NCI-H187 (cell line): ENCODE data around the gene COL1A1.

ENCODE experiments used
- DNase-seq, 2 experiments: peaks; one replicate each; lab custom pipeline; 2025; lab: John Stamatoyannopoulos, UW

Gene COL1A1

GRCh38 chr17:50199803-50200456 is 1.5 kb downstream of the COL1A1 start:
- DNase-seq = peak; percentile 48 to 54

GRCh38 chr17:50199211-50199802 is 2.1 kb downstream of the COL1A1 start:
- DNase-seq = no peak

- DNase-seq = no peak
Observed at GRCh38 chr17:50198026-50198669, 3.3 kb downstream of the COL1A1 start.

- DNase-seq = no peak
Observed at GRCh38 chr17:50196826-50197225, 4.6 kb downstream of the COL1A1 start.

- DNase-seq = no peak
Observed at GRCh38 chr17:50196036-50196435, 5.4 kb downstream of the COL1A1 start.

GRCh38 chr17:50194934-50195865 is 6.2 kb downstream of the COL1A1 start:
- DNase-seq = no peak

GRCh38 chr17:50194140-50194933 is 7.1 kb downstream of the COL1A1 start:
- DNase-seq = no peak

GRCh38 chr17:50192618-50193291 is 8.7 kb downstream of the COL1A1 start:
- no peak for DNase-seq

GRCh38 chr17:50192144-50192617 is 9.2 kb downstream of the COL1A1 start:
- no peak for DNase-seq

GRCh38 chr17:50191359-50192143 is 9.9 kb downstream of the COL1A1 start:
- DNase-seq = no peak

GRCh38 chr17:50190603-50191358 is 10.7 kb downstream of the COL1A1 start:
- no peak for DNase-seq

- no peak for DNase-seq
Observed at GRCh38 chr17:50190293-50190602, 11.2 kb downstream of the COL1A1 start.

GRCh38 chr17:50189550-50190292 is 11.7 kb downstream of the COL1A1 start:
- no peak for DNase-seq

GRCh38 chr17:50188921-50189549 is 12.4 kb downstream of the COL1A1 start:
- DNase-seq = no peak

- DNase-seq = no peak
Observed at GRCh38 chr17:50188531-50188920, 12.9 kb downstream of the COL1A1 start.

- DNase-seq = no peak
Observed at GRCh38 chr17:50187751-50188530, 13.5 kb downstream of the COL1A1 start.

GRCh38 chr17:50187394-50187725 is 14.1 kb downstream of the COL1A1 start:
- DNase-seq = no peak
